Activated CD4-positive, alpha-beta T cell treated with anti-CD3 and anti-CD28 coated beads for 36 hours (primary cell): ENCODE results near the gene IL20RA. TPM values are rescaled to one million over a fixed set of nuclear protein-coding genes. Genes with fewer than 3 reads are reported as not detected.

Source experiments
- ATAC-seq: fragments of 200-7000 bp; cut with Tn5 transposase; one replicate; pipeline ENCODE4 v1.10.0; 2021; ENCODE audit warnings: mild to moderate bottlenecking, moderate library complexity
- CTCF ChIA-PET: fragments of 350-600 bp; sonication (Branson Sonifier 250); formaldehyde crosslinking; loops from one replicate; lab custom pipeline; 2021; ENCODE audit warnings: antibody characterized with exemption; lab: Charles Lee
- POLR2A ChIA-PET: fragments of 350-600 bp; sonication (Branson Sonifier 250); formaldehyde crosslinking; loops from one replicate; lab custom pipeline; 2021; ENCODE audit warnings: antibody characterized with exemption, inconsistent platforms; lab: Charles Lee
- DNase-seq: peaks from one replicate; pipeline ENCODE4 v3.0.0-alpha.2; 2020
- H3K27ac Mint-ChIP-seq: one replicate; pipeline ENCODE4 v1.8.0; 2021; ENCODE audit warnings: mixed read lengths
- H3K27me3 Mint-ChIP-seq: one replicate; pipeline ENCODE4 v1.8.0; 2021; ENCODE audit warnings: mixed read lengths
- H3K36me3 Mint-ChIP-seq: one replicate; pipeline ENCODE4 v1.8.0; 2021; ENCODE audit warnings: low read depth, mixed read lengths
- H3K4me1 Mint-ChIP-seq: one replicate; pipeline ENCODE4 v1.8.0; 2021; ENCODE audit warnings: mixed read lengths
- H3K4me3 Mint-ChIP-seq: one replicate; pipeline ENCODE4 v1.8.0; 2021; ENCODE audit warnings: mild to moderate bottlenecking, moderate library complexity, mixed read lengths
- H3K9me3 Mint-ChIP-seq: one replicate; pipeline ENCODE4 v1.8.0; 2021; ENCODE audit warnings: low read depth, mixed read lengths
- intact Hi-C, 2 experiments: fragments of 100-400 bp; cut with DNase I in 1 of 2; cut with micrococcal nuclease in 1 of 2; formaldehyde crosslinking; loops; one replicate each; pipeline versions ENCODE4 v1.14.2 to v1.15.1; 2022 to 2024; cut with DNase I, micrococcal nuclease
- total RNA-seq, 2 experiments: library from RNA; stranded (reverse); gene quantifications; one replicate each; pipeline ENCODE4 v1.2.3, GENCODE V29; 2021

The IL20RA gene
- total RNA-seq, 2 experiments from 2014 or later: not detected

DNA sequence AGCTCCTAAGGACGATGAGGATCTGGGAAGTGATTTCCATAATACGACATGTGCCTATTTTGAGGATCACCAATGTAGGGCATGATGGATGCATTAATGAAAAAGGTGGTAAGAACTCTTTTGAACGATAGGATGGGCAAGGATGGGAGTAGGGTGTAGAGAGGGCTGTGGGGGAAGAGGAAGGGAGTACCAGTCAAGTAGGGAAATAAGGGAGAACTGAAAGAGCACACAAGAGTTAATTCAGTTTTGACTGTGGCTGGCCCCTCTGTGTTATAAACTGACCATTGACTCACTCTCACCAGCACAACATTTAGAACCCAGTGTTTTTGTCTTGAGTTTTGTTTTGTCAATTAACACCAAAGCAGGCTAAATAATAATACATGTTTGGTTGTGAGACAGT, 89.6 kb downstream of the IL20RA start:
- Mint-ChIP-seq H3K9me3 (no peaks in the 10 kb centered on the region), H3K36me3 (no peaks in the 10 kb centered on the region), H3K27me3 (peaks cover 11% of the 10 kb centered on the region), H3K4me1 (peaks cover 5% of the 10 kb centered on the region), H3K27ac (no peak overlapping the region), H3K4me3 (no peak overlapping the region)
- ChIA-PET POLR2A (no interaction called here), CTCF (no interaction called here)
- ATAC-seq (no peak), DNase-seq (no peak)
- intact Hi-C loops: no loop called here

- DNase-seq (no peak), ATAC-seq (no peak)
- CTCF ChIA-PET: interaction anchor here (0.6 kb wide), 1 partner anchor 52 kb away, joined by 3 read pairs; no protein-coding TSS in a partner anchor
- H3K36me3 Mint-ChIP-seq: no peaks in the 10 kb centered on the region
- H3K4me1 Mint-ChIP-seq: peaks cover 5% of the 10 kb centered on the region
- peaks cover 9% of the 10 kb centered on the region for H3K27me3 Mint-ChIP-seq
- no peak overlapping the region for H3K27ac Mint-ChIP-seq
- POLR2A ChIA-PET: no interaction called here
- intact Hi-C loops: no loop called here
- no peaks in the 10 kb centered on the region for H3K9me3 Mint-ChIP-seq
- no peak overlapping the region for H3K4me3 Mint-ChIP-seq
Measured at GRCh38 chr6:136952714-136953260, 92.0 kb downstream of the IL20RA start.

DNA sequence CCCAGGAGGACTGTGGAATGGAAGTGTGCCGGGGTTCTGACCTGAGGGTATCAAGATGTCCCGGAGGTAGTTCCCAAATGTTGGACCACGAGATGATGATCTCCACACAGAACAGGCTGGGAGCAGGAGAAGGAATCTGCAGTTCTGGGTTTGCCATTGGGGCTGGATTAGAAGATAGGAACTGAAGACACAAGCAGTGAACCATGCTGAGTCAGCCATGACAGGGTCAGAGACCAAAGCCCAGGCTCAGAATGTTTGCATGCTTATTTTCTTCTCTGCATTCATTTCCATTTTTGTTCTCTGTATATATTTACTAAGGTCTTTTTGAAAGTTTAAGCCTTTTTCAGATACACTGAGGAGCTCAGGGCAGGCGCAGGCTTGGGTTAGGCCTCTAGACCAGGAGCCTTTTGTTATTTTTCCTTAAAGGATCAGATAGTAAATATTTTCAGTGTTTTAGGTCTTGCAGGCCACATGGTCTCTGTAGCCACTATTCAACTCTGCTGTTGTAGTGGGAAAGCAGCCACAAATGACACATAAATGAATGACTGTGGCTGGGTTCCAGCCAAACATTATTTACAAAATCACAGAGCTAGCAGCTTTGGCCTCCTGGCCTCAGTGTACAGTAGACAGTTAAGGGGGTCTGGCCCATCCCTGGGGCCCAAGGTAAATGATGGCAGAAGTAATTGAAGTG, 94.2 kb downstream of the IL20RA start:
- intact Hi-C loops: no loop called here
- no peak overlapping the region for H3K4me3 Mint-ChIP-seq
- H3K36me3 Mint-ChIP-seq: no peaks in the 10 kb centered on the region
- no peaks in the 10 kb centered on the region for H3K9me3 Mint-ChIP-seq
- ChIA-PET CTCF (interaction anchor here (1.0 kb wide), 1 partner anchor 177 kb away, joined by 3 read pairs; no protein-coding TSS in a partner anchor), POLR2A (no interaction called here)
- no peak overlapping the region for H3K27ac Mint-ChIP-seq
- DNase-seq: no peak
- H3K27me3 Mint-ChIP-seq: peaks cover 12% of the 10 kb centered on the region
- no peaks in the 10 kb centered on the region for H3K4me1 Mint-ChIP-seq
- no peak for ATAC-seq

Other genes with a start within 250 kb of the IL20RA start
- 1 to 10 TPM; 3.6 to 4.9 TPM for gene PEX7, start 222.4 kb downstream of the IL20RA start, total RNA-seq
- not detected for gene SLC35D3, start 122.7 kb downstream of the IL20RA start, total RNA-seq
- gene IL22RA2, start 128.7 kb upstream of the IL20RA start, total RNA-seq: not detected
- gene IFNGR1, start 174.4 kb upstream of the IL20RA start, total RNA-seq: 10 to 100 TPM; 19.3 to 20.8 TPM